T-helper 22 cell (primary cell): Measurements from ENCODE around the gene CSF1.
"Not testable (repeated sequence)": the region's sequence is repeated elsewhere in the genome, so short reads cannot be mapped to it uniquely, and the experiment has no call there.

Experiments used
- DNase-seq: peaks from one replicate; pipeline ENCODE4 v3.0.0-alpha.2; 2020; ENCODE audit warnings: low read depth

Gene CSF1

DNA sequence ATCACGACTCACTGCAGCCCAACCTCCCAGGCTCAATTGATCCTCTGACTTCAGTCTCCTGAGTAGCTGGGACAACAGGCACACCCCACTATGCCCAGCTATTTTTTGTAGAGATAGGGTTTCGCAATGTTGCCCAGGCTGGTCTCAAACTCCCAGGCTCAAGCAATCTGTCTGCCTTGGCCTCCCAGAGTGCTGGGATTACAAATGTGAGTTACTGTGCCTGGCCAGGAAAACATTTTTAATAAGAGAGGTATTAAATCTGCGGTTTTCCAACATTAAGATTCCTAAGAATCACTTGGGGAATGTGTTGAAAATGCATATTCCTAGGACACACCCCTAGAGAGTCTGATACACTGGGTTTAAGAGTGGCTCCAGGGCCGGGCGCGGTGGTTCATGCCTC lies 8.7 kb downstream of the CSF1 start:
- no peak for DNase-seq

DNA sequence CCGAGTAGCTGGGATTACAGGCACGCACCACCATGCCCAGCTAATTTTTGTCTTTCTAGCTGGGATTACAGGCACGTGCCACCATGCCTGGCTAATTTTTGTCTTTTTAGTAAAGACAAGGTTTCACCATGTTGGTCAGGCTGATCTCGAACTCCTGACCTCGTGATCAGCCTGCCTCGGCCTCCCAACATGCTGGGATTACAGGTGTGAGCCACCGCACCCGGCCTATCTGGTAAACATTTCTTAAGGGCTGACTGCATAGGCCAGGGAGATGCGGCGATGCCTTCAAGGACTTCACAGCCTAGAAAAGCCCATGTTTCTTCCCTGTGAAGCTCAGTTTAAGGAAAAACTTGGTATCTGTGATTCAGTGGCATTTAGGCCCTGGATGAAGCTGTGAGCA lies 9.7 kb downstream of the CSF1 start:
- not testable (repeated sequence) for DNase-seq

DNA sequence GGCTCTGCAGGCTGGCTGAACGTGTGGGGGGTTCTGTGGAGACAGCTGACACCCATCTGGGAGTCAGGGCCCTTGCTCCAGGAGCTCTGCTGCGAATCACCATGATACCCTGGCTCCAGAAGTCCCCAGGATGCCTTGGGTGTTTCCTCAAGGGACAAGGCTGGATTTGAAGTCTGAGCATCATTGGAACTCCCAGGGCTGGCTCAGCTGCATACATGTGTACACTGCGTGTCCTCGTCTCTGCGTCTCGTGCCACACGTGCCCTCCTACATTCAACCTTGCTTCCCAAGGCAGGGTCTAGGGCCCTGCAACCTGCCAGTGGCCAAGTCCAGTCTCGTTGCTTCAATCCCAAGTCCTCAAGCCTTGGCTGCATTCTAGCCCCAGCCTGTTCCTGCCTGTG lies 11.7 kb downstream of the CSF1 start:
- no peak for DNase-seq

DNA sequence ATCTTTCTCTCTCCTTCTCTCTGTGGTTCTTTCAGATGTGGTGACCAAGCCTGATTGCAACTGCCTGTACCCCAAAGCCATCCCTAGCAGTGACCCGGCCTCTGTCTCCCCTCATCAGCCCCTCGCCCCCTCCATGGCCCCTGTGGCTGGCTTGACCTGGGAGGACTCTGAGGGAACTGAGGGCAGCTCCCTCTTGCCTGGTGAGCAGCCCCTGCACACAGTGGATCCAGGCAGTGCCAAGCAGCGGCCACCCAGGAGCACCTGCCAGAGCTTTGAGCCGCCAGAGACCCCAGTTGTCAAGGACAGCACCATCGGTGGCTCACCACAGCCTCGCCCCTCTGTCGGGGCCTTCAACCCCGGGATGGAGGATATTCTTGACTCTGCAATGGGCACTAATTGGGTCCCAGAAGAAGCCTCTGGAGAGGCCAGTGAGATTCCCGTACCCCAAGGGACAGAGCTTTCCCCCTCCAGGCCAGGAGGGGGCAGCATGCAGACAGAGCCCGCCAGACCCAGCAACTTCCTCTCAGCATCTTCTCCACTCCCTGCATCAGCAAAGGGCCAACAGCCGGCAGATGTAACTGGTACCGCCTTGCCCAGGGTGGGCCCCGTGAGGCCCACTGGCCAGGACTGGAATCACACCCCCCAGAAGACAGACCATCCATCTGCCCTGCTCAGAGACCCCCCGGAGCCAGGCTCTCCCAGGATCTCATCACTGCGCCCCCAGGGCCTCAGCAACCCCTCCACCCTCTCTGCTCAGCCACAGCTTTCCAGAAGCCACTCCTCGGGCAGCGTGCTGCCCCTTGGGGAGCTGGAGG lies 12.7 kb downstream of the CSF1 start:
- DNase-seq, result no peak

DNA sequence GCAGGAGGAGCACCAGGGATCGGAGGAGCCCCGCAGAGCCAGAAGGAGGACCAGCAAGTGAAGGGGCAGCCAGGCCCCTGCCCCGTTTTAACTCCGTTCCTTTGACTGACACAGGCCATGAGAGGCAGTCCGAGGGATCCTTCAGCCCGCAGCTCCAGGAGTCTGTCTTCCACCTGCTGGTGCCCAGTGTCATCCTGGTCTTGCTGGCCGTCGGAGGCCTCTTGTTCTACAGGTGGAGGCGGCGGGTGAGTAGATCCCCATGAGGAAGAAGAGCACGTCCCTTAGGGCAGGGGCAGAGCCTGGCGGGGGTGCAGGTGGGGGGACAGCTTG lies 13.3 kb downstream of the CSF1 start:
- no peak for DNase-seq

DNA sequence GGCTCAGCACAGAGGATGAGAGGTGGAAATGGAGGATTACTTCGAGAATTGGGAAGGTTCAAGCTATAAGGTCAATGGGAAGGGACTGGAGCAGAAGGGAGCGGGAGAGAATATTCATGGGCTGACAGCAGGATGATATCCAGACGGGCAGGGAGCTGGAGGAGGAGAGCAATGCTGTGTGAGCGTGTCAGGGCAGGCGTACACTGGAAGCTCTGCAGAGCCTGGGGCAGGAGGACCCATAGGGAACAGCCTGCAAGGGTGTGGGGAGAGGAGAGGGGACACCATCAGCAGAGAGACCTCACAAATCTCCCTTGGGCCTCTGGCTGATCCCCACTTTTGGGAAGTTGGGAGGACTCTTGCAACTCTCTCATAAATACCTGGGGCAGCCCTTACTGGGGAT lies 13.7 kb downstream of the CSF1 start:
- no peak for DNase-seq

DNA sequence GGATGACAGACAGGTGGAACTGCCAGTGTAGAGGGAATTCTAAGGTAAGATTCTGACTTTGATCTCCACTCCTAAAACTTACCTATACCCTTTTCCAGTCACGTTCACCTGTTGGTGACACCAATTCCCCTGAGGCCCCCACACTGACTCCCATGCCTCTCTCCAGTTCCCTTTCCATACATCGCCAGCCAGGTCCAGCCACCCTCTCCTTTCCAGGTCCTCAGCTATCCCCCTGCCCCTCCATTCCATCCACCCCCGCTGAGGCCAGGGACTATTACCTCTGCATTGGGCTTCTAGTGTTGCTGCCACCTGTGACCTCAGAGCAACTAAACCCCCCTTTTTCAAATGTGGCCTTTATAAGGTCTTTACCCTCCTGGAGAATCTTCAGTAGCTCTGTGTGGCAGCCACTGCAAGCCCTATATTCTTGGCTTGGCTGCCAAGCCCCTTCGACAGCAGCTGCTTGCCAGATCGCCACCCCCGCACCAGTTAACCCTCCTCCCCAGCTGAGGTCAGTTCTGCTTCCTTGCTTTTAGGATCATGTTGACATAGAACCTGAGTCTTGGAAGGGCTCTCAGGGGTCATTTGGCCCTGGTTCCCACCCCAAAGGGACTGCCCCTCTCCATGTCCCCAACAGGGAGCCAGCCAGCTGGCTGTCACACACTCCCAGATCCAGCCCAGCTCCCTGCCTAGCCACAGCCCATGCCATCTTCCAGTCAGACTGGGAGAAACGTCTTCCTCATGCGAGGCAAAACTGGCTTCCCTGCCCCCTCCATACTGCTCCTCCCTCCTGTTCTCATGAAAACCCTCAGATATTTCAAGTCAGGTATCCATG lies 14.7 kb downstream of the CSF1 start:
- no peak for DNase-seq

DNA sequence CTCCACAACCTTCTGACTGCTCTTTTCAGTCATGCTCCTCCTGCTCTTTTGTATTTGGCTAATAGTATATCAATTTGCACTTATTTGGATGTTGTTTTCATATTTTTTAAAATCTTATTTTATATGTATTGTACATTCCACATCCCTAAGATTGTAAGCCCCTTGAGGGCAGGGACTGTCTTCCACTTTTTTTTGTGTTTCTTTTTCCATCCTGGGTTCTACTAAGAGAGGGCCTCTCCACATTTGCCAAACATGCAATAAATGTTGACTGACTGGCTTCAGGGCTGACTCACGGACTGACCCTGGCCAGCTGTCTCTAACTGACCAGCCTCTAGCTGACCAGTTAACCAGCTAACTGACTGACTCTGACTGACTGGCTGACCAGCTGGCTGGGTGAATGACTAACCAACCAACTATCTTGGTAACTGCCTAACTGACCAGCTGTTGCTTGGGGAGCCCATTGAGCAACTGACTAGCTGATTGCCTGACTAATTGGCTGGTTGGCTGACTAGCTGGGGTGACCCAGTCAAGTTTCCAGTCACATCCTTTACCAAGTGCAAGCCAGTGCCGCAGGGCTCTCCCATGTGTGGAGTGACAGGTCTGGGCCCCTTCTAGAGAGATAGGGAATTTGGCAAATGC lies 16.1 kb downstream of the CSF1 start:
- DNase-seq, result no peak

DNA sequence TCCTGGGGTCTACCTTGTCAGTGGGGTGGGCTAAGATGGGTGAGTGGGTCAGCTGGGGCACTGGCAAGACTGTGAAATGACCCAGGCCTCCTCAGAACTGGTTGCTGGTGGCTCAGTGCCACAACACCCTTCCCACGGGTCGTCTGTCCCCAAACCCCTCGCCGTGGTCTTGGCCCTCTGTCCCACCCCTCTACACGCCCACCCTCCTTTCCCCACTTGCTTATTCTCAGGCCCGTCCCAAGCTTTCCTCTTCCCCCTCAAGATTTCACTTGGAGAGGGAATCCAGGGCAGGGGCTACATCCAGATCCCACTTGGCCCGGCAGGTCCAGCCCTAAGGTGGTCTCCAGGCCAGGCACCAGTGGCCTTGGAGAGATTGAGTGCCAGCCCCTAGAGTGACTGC lies 16.7 kb downstream of the CSF1 start:
- no peak for DNase-seq

DNA sequence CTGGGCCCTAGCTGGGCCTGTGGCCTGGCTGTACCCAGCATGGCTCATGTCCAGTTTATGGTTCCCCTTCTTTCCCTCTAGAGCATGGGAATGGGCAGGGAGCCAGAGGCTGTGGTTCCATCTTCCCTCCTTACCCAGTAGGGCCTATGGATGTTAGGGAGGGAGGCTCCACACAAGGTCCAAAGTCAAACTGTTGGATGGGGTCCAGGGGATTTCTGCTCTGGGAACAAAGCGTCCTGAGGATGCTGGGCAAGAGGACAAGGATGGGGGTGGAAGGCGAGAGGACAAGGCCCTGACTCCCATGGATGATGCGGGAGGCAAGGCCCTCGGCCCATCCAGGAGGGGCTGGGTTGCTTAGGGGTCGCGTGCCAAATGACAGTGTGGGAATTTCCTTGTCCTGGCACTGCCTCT lies 17.3 kb downstream of the CSF1 start:
- no peak for DNase-seq

DNA sequence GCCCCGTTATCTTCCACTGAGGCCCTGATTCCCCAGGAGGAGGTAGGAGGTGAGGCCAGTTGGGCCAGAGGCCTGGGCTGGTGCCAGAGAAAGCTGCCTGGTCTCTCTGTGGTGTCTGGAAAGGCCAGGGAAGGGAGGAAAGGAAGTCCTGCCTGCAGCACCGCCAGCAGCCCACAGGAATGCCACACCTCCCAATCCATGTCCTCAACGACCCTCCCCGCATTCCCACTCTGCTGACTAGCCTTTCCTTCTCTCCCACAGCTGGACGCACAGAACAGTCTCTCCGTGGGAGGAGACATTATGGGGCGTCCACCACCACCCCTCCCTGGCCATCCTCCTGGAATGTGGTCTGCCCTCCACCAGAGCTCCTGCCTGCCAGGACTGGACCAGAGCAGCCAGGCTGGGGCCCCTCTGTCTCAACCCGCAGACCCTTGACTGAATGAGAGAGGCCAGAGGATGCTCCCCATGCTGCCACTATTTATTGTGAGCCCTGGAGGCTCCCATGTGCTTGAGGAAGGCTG lies 18.0 kb downstream of the CSF1 start:
- no peak for DNase-seq

DNA sequence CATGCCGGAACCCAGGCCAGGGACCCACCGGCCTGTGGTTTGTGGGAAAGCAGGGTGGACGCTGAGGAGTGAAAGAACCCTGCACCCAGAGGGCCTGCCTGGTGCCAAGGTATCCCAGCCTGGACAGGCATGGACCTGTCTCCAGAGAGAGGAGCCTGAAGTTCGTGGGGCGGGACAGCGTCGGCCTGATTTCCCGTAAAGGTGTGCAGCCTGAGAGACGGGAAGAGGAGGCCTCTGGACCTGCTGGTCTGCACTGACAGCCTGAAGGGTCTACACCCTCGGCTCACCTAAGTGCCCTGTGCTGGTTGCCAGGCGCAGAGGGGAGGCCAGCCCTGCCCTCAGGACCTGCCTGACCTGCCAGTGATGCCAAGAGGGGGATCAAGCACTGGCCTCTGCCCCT lies 18.5 kb downstream of the CSF1 start:
- no peak for DNase-seq

DNA sequence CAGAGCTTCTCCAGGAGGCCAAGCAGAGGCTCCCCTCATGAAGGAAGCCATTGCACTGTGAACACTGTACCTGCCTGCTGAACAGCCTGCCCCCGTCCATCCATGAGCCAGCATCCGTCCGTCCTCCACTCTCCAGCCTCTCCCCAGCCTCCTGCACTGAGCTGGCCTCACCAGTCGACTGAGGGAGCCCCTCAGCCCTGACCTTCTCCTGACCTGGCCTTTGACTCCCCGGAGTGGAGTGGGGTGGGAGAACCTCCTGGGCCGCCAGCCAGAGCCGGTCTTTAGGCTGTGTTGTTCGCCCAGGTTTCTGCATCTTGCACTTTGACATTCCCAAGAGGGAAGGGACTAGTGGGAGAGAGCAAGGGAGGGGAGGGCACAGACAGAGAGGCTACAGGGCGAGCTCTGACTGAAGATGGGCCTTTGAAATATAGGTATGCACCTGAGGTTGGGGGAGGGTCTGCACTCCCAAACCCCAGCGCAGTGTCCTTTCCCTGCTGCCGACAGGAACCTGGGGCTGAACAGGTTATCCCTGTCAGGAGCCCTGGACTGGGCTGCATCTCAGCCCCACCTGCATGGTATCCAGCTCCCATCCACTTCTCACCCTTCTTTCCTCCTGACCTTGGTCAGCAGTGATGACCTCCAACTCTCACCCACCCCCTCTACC lies 19.1 kb downstream of the CSF1 start:
- no peak for DNase-seq

DNA sequence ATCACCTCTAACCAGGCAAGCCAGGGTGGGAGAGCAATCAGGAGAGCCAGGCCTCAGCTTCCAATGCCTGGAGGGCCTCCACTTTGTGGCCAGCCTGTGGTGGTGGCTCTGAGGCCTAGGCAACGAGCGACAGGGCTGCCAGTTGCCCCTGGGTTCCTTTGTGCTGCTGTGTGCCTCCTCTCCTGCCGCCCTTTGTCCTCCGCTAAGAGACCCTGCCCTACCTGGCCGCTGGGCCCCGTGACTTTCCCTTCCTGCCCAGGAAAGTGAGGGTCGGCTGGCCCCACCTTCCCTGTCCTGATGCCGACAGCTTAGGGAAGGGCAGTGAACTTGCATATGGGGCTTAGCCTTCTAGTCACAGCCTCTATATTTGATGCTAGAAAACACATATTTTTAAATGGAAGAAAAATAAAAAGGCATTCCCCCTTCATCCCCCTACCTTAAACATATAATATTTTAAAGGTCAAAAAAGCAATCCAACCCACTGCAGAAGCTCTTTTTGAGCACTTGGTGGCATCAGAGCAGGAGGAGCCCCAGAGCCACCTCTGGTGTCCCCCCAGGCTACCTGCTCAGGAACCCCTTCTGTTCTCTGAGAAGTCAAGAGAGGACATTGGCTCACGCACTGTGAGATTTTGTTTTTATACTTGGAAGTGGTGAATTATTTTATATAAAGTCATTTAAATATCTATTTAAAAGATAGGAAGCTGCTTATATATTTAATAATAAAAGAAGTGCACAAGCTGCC lies 19.8 kb downstream of the CSF1 start:
- no peak for DNase-seq

DNA sequence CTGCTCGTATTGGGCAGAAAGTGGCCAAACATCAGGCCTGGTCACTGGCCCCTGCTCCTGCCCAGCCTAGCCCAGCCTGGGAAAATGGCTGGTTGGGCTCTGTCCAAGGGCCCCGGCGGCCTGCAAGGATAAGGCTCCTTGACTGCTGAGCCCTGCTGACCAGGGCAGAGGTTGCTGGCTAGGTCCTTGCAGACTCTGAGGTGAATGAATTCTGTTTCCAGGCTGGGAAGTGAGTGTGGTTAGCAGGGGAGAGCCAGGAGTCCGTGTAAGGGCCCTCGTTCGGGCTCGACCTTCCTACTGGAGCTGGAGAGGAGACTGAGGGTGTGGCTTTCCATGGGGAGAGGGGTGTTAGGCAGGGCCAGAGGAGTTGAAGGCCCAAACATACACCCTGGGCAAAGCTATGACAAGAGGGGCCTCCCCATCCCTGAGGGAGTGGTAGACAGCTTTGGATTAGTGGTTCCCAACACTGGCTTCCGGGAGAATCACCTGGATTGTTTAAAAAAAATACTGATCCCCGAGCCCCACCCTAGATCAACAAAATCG lies 20.6 kb downstream of the CSF1 start:
- no peak for DNase-seq

DNA sequence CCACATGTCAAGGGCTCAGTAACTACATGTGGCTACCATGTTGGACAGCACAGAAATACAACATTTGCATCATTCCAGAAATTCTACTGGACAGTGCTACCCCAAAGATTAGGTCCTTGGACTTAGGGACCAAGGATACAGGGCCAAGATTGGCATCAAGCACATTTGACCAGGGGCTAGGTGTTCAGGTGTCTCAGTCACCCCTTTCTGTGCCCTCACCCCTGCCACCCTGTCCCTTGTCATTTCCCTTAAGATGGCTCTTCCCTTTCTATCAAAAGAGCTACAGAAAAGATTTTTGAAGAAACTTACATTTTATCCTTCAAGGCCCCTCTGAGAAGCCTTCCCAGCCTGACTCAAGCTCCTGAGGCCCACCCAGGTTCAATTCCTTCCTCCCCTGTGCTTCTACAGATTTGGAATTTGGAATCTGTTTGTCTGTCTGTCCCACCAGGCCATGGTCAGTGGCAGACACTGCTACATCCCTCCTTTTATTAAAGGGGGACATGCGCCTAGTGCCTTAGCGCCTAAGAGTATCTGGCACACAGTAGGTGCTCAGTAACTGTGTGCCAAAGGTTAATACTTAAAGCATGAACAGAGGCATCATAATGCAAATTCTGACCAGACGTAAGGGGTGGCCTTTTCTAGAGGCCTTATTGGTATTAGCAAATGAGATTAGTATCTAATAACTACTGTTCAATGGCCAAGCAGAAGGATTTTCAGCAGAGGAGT lies 21.4 kb downstream of the CSF1 start:
- no peak for DNase-seq

DNA sequence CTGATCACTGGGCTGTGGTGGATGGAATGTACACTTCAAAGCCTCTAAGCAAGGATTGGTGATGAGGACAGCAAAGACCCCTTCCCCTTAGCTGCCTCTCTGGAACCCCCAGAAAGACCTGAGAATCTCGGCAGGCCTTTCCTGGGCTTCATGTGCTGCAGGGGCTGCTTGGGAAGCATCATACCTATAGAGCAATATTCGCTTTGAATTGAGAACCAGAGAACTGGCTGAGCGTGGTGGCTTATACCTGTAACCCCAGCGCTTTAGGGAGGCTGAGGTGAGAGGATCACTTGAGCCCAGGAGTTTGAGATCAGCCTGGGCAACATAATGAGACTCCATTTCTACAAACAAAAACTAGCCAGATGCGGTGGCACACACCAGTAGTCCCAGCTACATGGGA lies 22.0 kb downstream of the CSF1 start:
- DNase-seq, result no peak

DNA sequence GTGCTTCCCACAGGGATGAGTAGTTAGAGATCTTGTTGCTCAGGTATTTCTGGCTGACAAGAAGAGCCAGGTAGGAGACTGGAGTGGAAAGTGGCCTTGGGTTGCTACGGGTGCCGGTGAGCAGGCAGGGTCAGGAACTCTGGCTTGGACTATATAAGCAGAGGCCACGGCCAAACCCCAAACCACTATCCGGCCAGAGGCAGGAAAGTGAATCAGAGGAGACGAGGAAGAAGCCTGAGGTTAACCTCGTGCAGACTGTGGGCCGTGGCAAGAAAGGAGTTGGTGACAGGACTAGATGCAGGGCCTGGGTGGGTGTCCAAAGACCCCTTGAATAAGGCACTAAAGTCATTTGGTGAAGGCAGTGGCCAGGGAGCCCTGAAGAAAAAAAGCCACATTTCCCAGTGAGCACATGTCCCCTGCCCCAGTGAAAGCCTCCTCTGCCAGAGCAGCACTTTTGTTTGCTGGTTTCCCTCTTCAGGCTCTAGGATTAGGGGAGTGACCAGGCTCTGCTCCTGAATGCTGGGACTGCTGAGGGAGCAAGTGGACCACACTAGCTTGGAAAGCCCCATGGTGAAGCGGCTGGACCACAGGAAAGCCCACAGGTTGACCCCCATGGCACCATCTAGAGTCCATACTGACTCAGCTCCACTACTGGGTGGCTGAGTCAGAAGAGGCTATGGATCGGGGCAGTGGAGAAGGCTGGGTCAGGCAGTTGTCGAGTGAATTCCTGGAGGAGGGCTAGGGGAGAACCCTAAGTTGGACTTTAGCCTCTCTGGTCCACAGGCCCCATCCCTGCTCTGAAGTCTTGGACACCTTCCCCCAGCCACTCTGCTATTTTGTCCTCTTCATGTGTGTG lies 23.4 kb downstream of the CSF1 start:
- no peak for DNase-seq

DNA sequence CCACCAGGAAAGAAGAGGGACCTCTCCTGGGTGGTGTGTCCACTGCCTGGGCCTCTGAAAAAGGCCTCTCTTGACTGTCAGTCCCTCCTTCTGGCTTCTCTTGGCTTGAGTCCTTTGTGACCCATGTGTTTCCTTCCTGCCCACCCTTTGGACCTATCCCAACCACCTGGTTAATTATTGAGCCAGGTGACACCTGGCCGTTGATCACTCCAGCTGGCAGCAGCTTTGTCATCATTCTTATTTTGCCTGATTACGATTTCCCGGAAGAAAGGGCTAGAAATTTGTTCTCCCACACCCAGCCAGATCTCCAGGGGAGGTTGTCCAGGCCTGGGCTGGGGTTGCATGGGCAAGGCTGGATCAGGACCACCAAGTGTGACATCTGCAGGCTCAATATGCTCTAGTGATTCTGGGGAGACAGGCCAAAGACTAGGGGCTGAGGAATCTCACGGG lies 24.8 kb downstream of the CSF1 start:
- no peak for DNase-seq

DNA sequence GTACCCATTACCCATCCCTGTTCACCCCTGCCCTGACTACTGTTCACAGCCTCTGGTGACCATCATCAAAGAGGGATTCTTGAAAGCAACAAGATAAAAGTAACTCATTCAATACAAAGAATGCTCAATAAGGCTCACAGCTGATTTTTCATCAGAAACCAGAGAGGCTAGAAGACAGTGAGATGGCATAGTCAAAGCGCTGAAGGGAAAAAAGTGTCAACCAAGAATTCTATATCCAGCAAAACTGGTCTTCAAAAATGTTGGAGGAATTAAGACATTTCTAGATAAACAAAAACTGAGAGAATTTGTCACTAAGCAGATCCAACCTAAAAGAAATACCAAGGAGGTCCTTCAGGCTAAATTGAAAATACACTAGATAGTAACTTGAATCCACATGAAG lies 27.1 kb downstream of the CSF1 start:
- DNase-seq, result no peak
